Peyer's patch (tissue), 4 donors: ENCODE measurements around the gene FARP1. TPM values are rescaled to one million over a fixed set of nuclear protein-coding genes. Genes with fewer than 3 reads are reported as not detected.
"Not testable (repeated sequence)": the region's sequence is repeated elsewhere in the genome, so short reads cannot be mapped to it uniquely, and the experiment has no call there.

Experiments used
- DNase-seq, 3 donors: peaks; one replicate each; pipeline ENCODE4 v3.0.0-alpha.2; 2017 to 2019
- H3K27ac ChIP-seq, 4 donors: fragments of 200-600 bp; sonication (generic); one replicate each; pipeline ENCODE4 v1.5.1; 2016 to 2019
- H3K27me3 ChIP-seq, 2 donors: fragments of 200-600 bp; sonication (generic); one replicate each; pipeline ENCODE4 v1.5.1; 2019
- H3K36me3 ChIP-seq, 3 donors: fragments of 200-600 bp; sonication (generic); one replicate each; pipeline ENCODE4 v1.5.1; 2016 to 2019
- H3K4me1 ChIP-seq, 4 donors: fragments of 200-600 bp; sonication (generic); one replicate each; pipeline ENCODE4 v1.5.1; 2016 to 2019
- H3K4me3 ChIP-seq, 4 donors: fragments of 200-600 bp; sonication (generic); 1 replicate in 3 of 4; 2 replicates in 1 of 4; pipeline ENCODE4 v1.5.1; 2016 to 2019; ENCODE audit warnings: mild to moderate bottlenecking in 1 of 4
- H3K9me3 ChIP-seq, 4 donors: fragments of 200-600 bp; sonication (generic); one replicate each; pipeline ENCODE4 v1.5.1; 2016 to 2019; ENCODE audit warnings: mild to moderate bottlenecking in 1 of 4
- POLR2A ChIP-seq, 2 donors: fragments of 450-650 bp; IDR thresholded peaks; one replicate each; pipeline ENCODE4 v1.5.1; 2017; ENCODE audit warnings: antibody characterized with exemption in 2 of 2, mild to moderate bottlenecking in 2 of 2, moderate library complexity in 2 of 2
- total RNA-seq, 4 donors: library from RNA; depleted of rRNA; stranded (reverse); fragments of >200 nt; gene quantifications; one replicate each; pipeline ENCODE4 v1.1.0, GENCODE V29; 2016
- TF ChIP-seq, protein P1 (sequence below), 6 experiments: fragments of 450-650 bp in 4 of 6; fragments of 200-600 bp in 2 of 6; sonication (generic) in 1 of 6; IDR thresholded peaks; one replicate each; pipeline ENCODE4 v1.5.1; 2017 to 2019; ENCODE audit warnings: antibody characterized with exemption in 6 of 6, mild to moderate bottlenecking in 3 of 6, moderate library complexity in 1 of 6

FARP1 gene
- total RNA-seq, 4 donors from 2014 or later = 10.6 to 61.1 (median 14.9) TPM

DNA sequence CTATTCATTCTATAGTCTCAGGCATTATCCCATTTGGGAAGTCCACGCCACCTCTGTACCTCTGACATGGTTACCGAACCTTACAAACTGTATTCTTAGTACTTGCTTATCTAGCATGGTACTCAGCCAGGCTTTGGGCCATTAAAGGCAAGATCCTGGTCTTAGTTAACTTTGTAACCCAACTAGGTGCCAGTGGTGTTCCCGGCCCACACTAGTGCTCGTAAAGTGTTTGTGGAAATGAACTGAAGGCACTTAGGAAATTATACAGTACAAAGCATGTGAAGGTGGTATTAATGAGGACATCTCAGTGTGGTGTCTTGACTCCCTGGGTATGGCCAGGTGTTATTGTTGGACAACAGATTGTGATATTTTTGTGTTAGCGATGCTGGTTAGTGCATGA lies 122.0 kb downstream of the FARP1 start:
- no peak for DNase-seq
- no peak overlapping the region for H3K27ac ChIP-seq
- TF ChIP-seq, protein P1, sequence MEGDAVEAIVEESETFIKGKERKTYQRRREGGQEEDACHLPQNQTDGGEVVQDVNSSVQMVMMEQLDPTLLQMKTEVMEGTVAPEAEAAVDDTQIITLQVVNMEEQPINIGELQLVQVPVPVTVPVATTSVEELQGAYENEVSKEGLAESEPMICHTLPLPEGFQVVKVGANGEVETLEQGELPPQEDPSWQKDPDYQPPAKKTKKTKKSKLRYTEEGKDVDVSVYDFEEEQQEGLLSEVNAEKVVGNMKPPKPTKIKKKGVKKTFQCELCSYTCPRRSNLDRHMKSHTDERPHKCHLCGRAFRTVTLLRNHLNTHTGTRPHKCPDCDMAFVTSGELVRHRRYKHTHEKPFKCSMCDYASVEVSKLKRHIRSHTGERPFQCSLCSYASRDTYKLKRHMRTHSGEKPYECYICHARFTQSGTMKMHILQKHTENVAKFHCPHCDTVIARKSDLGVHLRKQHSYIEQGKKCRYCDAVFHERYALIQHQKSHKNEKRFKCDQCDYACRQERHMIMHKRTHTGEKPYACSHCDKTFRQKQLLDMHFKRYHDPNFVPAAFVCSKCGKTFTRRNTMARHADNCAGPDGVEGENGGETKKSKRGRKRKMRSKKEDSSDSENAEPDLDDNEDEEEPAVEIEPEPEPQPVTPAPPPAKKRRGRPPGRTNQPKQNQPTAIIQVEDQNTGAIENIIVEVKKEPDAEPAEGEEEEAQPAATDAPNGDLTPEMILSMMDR (IDR thresholded peaks at IDR 0.05) = no peak
- no peak for TF ChIP-seq POLR2A (IDR thresholded peaks at IDR 0.05)
- peaks cover 0 to 24% (median 0%) of the 10 kb centered on the region in 4 donors for H3K4me1 ChIP-seq
- no peaks in the 10 kb centered on the region for H3K27me3 ChIP-seq
- no peaks in the 10 kb centered on the region for H3K36me3 ChIP-seq
- no peak overlapping the region for H3K4me3 ChIP-seq
- no peaks in the 10 kb centered on the region for H3K9me3 ChIP-seq

DNA sequence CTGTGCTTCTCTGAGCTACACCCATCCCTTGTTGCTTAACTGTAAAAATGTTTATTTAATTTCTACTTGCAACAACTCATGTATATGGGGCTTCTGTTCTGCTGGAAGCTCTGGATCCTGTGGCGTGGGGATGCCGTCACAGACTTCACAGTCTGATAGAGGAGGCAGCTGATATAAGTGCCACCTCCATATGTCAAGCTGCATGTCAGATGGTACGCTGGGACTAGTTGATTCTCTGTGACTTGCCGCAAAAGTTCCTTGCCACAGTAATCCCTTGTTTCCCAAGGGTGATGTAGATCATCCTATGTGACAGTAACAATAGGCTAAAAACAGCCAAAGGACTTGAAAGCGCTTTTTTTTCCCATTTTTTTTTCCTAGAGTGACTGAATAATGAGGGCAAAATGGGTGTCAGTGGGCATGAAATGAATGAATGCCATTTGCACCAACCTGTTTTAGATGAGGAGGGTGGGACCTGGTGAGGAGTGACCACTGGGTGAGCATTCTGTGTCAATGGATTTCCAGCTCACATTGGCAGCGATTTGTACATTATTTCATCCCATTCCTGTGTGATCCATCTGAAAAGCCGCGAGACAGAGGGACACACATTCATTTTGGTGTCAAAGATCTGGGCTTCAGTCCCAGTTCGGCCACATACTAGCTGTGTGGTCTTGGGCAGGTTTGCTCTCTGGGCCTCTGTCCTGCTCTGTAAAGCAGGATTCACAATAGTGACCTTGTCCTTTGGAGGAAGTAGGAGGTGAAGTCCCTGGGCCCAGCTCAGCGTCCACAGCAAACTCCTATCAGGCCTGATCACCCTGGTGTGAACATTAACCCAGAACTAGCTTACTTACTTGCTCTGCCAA lies 123.0 kb downstream of the FARP1 start:
- Histone ChIP-seq H3K4me1 (peaks cover 0 to 22% (median 0%) of the 10 kb centered on the region in 4 donors), H3K27ac (no peak overlapping the region), H3K36me3 (no peaks in the 10 kb centered on the region)

DNA sequence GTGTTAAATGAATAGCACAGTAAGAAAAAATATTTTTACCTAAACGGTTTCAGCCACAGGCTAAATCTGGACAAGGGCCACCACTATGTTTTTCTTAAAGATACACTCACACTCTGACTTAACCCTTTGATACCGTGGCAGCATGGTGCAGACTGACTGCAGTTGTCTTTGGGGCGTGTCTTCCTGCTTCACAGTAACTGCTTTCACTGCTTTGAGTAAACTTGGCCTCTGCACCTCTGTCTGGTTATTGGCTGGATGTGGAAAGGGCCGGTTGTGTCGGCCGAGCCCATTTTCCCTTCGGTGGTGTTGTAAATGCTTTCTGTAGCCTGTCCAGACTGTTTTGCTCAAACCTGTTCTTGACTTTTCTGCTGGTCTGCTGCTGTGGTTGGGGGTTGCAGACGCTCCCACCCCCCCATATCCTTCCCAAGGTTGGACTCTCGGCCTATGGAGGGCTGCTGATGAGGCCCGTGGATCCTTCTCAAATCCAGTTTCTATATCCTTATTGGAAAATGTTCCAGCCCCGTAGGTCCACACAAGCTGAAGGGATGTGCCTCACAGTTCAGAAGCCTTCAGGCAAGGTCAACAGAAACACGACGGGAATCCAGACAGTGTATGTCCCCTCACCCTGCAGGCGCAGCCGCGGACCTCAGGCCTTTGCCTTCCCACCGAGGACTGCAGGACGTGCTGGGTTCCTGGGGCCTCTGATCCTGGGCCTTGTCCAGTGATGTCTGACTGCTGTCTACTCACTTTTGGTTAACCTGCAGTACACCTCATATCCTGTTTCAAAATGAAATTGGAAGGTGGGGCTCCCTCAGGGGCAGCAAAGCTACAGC lies 124.4 kb downstream of the FARP1 start:
- no peaks in the 10 kb centered on the region for H3K9me3 ChIP-seq
- H3K27ac ChIP-seq = peak overlapping the region in 2 of 4 donors; percentile 16 to 54
- no peaks in the 10 kb centered on the region for H3K27me3 ChIP-seq
- H3K36me3 ChIP-seq = no peaks in the 10 kb centered on the region
- TF ChIP-seq, protein P1 (IDR thresholded peaks at IDR 0.05) = no peak
- no peak for TF ChIP-seq POLR2A (IDR thresholded peaks at IDR 0.05)
- peaks cover 0 to 20% (median 0%) of the 10 kb centered on the region in 4 donors for H3K4me1 ChIP-seq
- DNase-seq = no peak
- no peak overlapping the region for H3K4me3 ChIP-seq

More for the DNA sequence above, 123.0 kb downstream of the FARP1 start:
- no peak for TF ChIP-seq POLR2A (IDR thresholded peaks at IDR 0.05)
- TF ChIP-seq, protein P1 (IDR thresholded peaks at IDR 0.05) = no peak
- DNase-seq = no peak
- Histone ChIP-seq H3K27me3 (no peaks in the 10 kb centered on the region), H3K9me3 (no peaks in the 10 kb centered on the region), H3K4me3 (no peak overlapping the region)

DNA sequence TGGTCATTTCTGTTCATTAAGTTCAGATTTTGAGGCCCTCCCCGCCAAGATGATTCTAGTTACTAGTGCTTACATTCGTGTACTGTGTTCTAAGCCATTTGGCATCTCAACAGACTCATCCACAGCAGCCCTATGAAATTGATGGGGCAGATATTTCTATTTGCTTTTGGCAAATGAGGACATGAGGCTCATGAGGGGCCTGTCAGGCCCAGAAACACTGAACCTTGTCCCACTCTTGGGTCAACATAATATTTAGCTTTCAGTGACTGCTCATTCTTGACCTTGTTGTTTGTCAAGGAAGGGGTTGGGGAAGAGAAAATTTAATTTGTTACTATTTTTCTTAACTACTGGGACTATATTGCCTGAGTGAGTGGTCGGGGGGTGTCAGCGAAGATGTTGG lies 126.5 kb downstream of the FARP1 start:
- no peak for TF ChIP-seq POLR2A (IDR thresholded peaks at IDR 0.05)
- TF ChIP-seq, protein P1 (IDR thresholded peaks at IDR 0.05) = no peak
- Histone ChIP-seq H3K4me1 (peaks cover 0 to 20% (median 0%) of the 10 kb centered on the region in 4 donors), H3K4me3 (no peak overlapping the region), H3K9me3 (no peaks in the 10 kb centered on the region), H3K27me3 (no peaks in the 10 kb centered on the region), H3K36me3 (no peaks in the 10 kb centered on the region), H3K27ac (no peak overlapping the region)
- no peak for DNase-seq

DNA sequence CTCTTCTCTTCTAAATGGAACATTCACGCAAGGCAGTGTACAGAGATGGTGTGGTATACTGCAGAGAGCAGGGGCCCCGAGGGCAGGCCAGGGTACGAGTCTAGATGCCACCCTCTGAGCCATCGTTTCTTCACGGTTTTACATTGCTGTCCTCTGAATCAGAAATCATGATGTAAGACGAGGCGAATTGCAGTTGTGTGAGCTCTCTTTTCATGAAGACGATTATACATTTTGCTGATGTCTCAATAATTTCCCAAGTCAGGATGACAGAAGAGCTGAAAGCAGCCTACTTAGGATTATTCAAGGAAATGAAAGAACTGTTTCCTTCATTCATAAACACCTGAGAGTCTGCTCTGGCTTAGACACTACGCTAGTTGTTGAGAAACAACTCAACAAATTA lies 127.9 kb downstream of the FARP1 start:
- no peaks in the 10 kb centered on the region for H3K9me3 ChIP-seq
- no peaks in the 10 kb centered on the region for H3K27me3 ChIP-seq
- no peak overlapping the region for H3K4me3 ChIP-seq
- H3K27ac ChIP-seq = no peak overlapping the region
- no peak for TF ChIP-seq POLR2A (IDR thresholded peaks at IDR 0.05)
- no peaks in the 10 kb centered on the region for H3K36me3 ChIP-seq
- peaks cover 0 to 18% (median 0%) of the 10 kb centered on the region in 4 donors for H3K4me1 ChIP-seq
- no peak for DNase-seq

DNA sequence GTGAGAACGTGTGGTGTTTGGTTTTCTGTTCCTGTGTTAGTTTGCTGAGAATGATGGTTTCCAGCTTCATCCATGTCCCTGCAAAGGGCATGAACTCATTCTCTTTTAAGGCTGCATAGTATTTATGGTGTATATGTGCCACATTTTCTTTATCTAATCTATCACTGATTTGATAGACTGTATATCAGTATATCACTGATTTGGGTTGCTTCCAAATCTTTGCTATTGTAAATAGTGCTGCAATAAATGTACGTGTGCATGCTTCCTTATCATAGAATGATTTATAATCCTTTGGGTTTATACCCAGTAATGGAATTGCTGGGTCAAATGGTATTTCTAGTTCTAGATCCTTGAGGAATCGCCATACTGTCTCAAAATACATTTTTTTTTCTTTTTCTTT lies 128.8 kb downstream of the FARP1 start:
- H3K4me3 ChIP-seq, H3K27me3 ChIP-seq, H3K36me3 ChIP-seq, H3K9me3 ChIP-seq, H3K27ac ChIP-seq, DNase-seq: not testable (repeated sequence)
- peaks cover 0 to 13% (median 0%) of the 10 kb centered on the region in 4 donors for H3K4me1 ChIP-seq
